GM21619 (cell line): ENCODE results near the gene TACC3.
"Not testable (repeated sequence)": the region's sequence is repeated elsewhere in the genome, so short reads cannot be mapped to it uniquely, and the experiment has no call there.

Experiments
- ATAC-seq: cut with Tn5 transposase; IDR thresholded peaks from one replicate; pipeline ENCODE4 v1.9.1; 2021; ENCODE audit not compliant: unreplicated experiment

TACC3 gene

GRCh38 chr4:1701671-1702070 is 19.6 kb upstream of the TACC3 start:
- not testable (repeated sequence) for ATAC-seq

- no peak for ATAC-seq
Measured at GRCh38 chr4:1703867-1704266, 17.5 kb upstream of the TACC3 start.

- ATAC-seq, result no peak
Measured at GRCh38 chr4:1705732-1706131, 15.6 kb upstream of the TACC3 start.

- no peak for ATAC-seq
Measured at GRCh38 chr4:1706358-1706757, 15.0 kb upstream of the TACC3 start.

GRCh38 chr4:1708581-1708980 is 12.7 kb upstream of the TACC3 start:
- no peak for ATAC-seq

- no peak for ATAC-seq
Measured at GRCh38 chr4:1711055-1711570, 10.2 kb upstream of the TACC3 start.

GRCh38 chr4:1711571-1712215 is 9.6 kb upstream of the TACC3 start:
- ATAC-seq, result peak; percentile 7

GRCh38 chr4:1712216-1713002 is 8.9 kb upstream of the TACC3 start, which contains the start of gene SLBP:
Gene SLBP, minus strand, starts transcription at chr4:1712319. Its CDS starts 131 bp downstream, at chr4:1712188.
- ATAC-seq, result peak; percentile 67

- ATAC-seq, result no peak
Measured at GRCh38 chr4:1713003-1713851, 8.1 kb upstream of the TACC3 start.

GRCh38 chr4:1714303-1715001 is 6.9 kb upstream of the TACC3 start:
- no peak for ATAC-seq

- no peak for ATAC-seq
Measured at GRCh38 chr4:1715002-1715758, 6.1 kb upstream of the TACC3 start.

GRCh38 chr4:1716065-1716945 is 5.0 kb upstream of the TACC3 start:
- ATAC-seq, result no peak

- no peak for ATAC-seq
Measured at GRCh38 chr4:1717129-1718094, 3.9 kb upstream of the TACC3 start.

GRCh38 chr4:1718095-1718850 is 3.0 kb upstream of the TACC3 start:
- no peak for ATAC-seq

- peak; percentile 12 for ATAC-seq
Measured at GRCh38 chr4:1720163-1720983, 948 bp upstream of the TACC3 start.
